ENCODE measurements around the gene TM4SF1.

- TF ChIP-seq POLR2AphosphoS5 (IDR thresholded peaks at IDR 0.05; ENCODE audit: low read depth, low read length) (no peak), CTCF (IDR thresholded peaks at IDR 0.05) (no peak), REST (IDR thresholded peaks at IDR 0.05; ENCODE audit: insufficient read depth in 1 of 2, low read depth in 2 of 2, low read length in 1 of 2) (no peak)
Observed at GRCh38 chr3:149398296-149398695, 20.8 kb upstream of the TM4SF1 start.

Data from Panc1 (cell line).